GM12892 (cell line): Measurements from ENCODE around the gene LARP1B.

ENCODE experiments used
- POLR2AphosphoS5 ChIP-seq: IDR thresholded peaks from 2 replicates; pipeline ENCODE4 v1.6.1; 2011; ENCODE audit warnings: low read depth, low read length, control low read depth
- TAF1 ChIP-seq: IDR thresholded peaks from 2 replicates; pipeline ENCODE4 v1.6.1; 2011; ENCODE audit warnings: low read depth, mild to moderate bottlenecking, control low read depth, low read length, borderline replicate concordance

DNA sequence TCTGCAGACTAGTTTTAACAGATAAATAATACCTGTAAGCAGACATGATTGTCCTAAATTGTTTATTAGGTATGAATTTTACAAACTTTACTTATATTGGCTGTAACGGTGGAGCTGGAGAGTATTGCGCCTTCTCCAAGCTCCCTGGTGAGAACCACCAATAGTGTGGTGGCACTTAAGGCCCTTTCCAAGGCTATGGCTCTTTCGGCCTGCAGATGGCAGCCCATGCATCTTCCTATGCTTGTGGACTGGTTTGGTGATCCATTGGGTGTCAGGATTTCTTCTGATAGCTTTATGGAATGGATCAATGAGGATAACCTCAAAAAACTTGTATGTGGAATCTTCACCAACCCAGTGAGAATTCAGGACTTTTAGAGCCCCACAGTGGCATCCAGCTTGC is 7.8 kb downstream of the LARP1B start:
- TF ChIP-seq TAF1, result no peak
- TF ChIP-seq POLR2AphosphoS5, result no peak
